WTC11 (cell line): Measurements from ENCODE around the gene KRT83. TPM values are rescaled to one million over a fixed set of nuclear protein-coding genes. Genes with fewer than 3 reads are reported as not detected.

Source experiments
- ATAC-seq: fragments of 200-7000 bp; cut with Tn5 transposase; 2 replicates; pipeline ENCODE4 v1.10.0; 2021; ENCODE audit warnings: mild to moderate bottlenecking, moderate library complexity
- CTCF ChIA-PET: fragments of 300-600 bp; sonication (Branson Sonifier 250); formaldehyde crosslinking; loops from one replicate; lab custom pipeline; 2021; ENCODE audit warnings: antibody characterized with exemption; lab: Charles Lee
- POLR2A ChIA-PET: fragments of 350-600 bp; sonication (Branson Sonifier 250); formaldehyde crosslinking; loops from one replicate; lab custom pipeline; 2021; ENCODE audit warnings: antibody characterized with exemption; lab: Charles Lee
- DNase-seq: peaks from one replicate; pipeline ENCODE4 v3.0.0; 2021; ENCODE audit warnings: low spot score
- H3K27ac Mint-ChIP-seq: 2 replicates; pipeline ENCODE4 v1.8.0; 2021; ENCODE audit warnings: mixed read lengths
- H3K27me3 Mint-ChIP-seq: 2 replicates; pipeline ENCODE4 v1.8.0; 2021; ENCODE audit warnings: low read depth, mild to moderate bottlenecking, moderate library complexity, mixed read lengths
- H3K36me3 Mint-ChIP-seq: 2 replicates; pipeline ENCODE4 v1.8.0; 2021; ENCODE audit warnings: mixed read lengths
- H3K4me1 Mint-ChIP-seq: 2 replicates; pipeline ENCODE4 v1.8.0; 2022; ENCODE audit warnings: mixed read lengths
- H3K4me3 Mint-ChIP-seq: 2 replicates; pipeline ENCODE4 v1.8.0; 2021; ENCODE audit warnings: mild to moderate bottlenecking, moderate library complexity, mixed read lengths
- H3K9me3 Mint-ChIP-seq: 2 replicates; pipeline ENCODE4 v1.8.0; 2021; ENCODE audit warnings: mixed read lengths
- ATF3 ChIP-seq: sonication (generic); formaldehyde crosslinking; conservative IDR thresholded peaks from 2 replicates; pipeline ENCODE4 v1.8.1; 2022; ENCODE audit warnings: mild to moderate bottlenecking, missing genetic modification reagents
- CDX4 ChIP-seq: fragments of 250-450 bp; sonication (Bioruptor Pico); IDR thresholded peaks from 2 replicates; pipeline ENCODE4 v1.9.0; 2021; ENCODE audit warnings: moderate library complexity, mild to moderate bottlenecking, inconsistent platforms, borderline replicate concordance
- CREB1 ChIP-seq: sonication (generic); formaldehyde crosslinking; IDR thresholded peaks from 2 replicates; pipeline ENCODE4 v1.8.0; 2023; ENCODE audit warnings: mild to moderate bottlenecking, missing genetic modification reagents
- CREM ChIP-seq: sonication (generic); formaldehyde crosslinking; IDR thresholded peaks from 2 replicates; pipeline ENCODE4 v1.8.1; 2022; ENCODE audit warnings: mild to moderate bottlenecking, missing genetic modification reagents, moderate library complexity
- ERG ChIP-seq: fragments of 250-450 bp; sonication (Bioruptor Pico); IDR thresholded peaks from 2 replicates; pipeline ENCODE4 v1.8.0; 2021; ENCODE audit warnings: mild to moderate bottlenecking
- FOXJ3 ChIP-seq: sonication (generic); formaldehyde crosslinking; IDR thresholded peaks from 2 replicates; pipeline ENCODE4 v1.9.0; 2021; ENCODE audit warnings: missing genetic modification reagents, mild to moderate bottlenecking, borderline replicate concordance
- FOXK1 ChIP-seq: sonication (generic); formaldehyde crosslinking; IDR thresholded peaks from 2 replicates; pipeline ENCODE4 v1.8.0; 2022; ENCODE audit warnings: mild to moderate bottlenecking, moderate library complexity, missing genetic modification reagents
- FOXP1 ChIP-seq: sonication (generic); formaldehyde crosslinking; IDR thresholded peaks from 2 replicates; pipeline ENCODE4 v1.8.0; 2022; ENCODE audit warnings: missing genetic modification reagents, mild to moderate bottlenecking, moderate library complexity, borderline replicate concordance
- IRF2 ChIP-seq: sonication (generic); formaldehyde crosslinking; IDR thresholded peaks from 2 replicates; pipeline ENCODE4 v1.8.0; 2022; ENCODE audit warnings: low read depth, missing genetic modification reagents, borderline replicate concordance
- KAT7 ChIP-seq: sonication (generic); formaldehyde crosslinking; IDR thresholded peaks from 2 replicates; pipeline ENCODE4 v1.8.1; 2023; ENCODE audit warnings: missing genetic modification reagents, mild to moderate bottlenecking, borderline replicate concordance
- MAX ChIP-seq: sonication (generic); formaldehyde crosslinking; IDR thresholded peaks from 2 replicates; pipeline ENCODE4 v1.8.0; 2022; ENCODE audit warnings: mild to moderate bottlenecking, missing genetic modification reagents
- NR1H2 ChIP-seq: sonication (generic); formaldehyde crosslinking; IDR thresholded peaks from 2 replicates; pipeline ENCODE4 v1.9.0; 2021; ENCODE audit warnings: mild to moderate bottlenecking, moderate library complexity, missing genetic modification reagents
- NR2C2 ChIP-seq: sonication (generic); formaldehyde crosslinking; IDR thresholded peaks from 2 replicates; pipeline ENCODE4 v1.8.0; 2022; ENCODE audit warnings: mild to moderate bottlenecking, missing genetic modification reagents
- NR3C1 ChIP-seq: sonication (generic); formaldehyde crosslinking; conservative IDR thresholded peaks from 2 replicates; pipeline ENCODE4 v1.8.1; 2023; ENCODE audit warnings: low read depth, mild to moderate bottlenecking, missing genetic modification reagents
- PRDM15 ChIP-seq: sonication (generic); formaldehyde crosslinking; IDR thresholded peaks from 2 replicates; pipeline ENCODE4 v1.8.0; 2022; ENCODE audit warnings: missing genetic modification reagents
- PRRX2 ChIP-seq: fragments of 250-450 bp; sonication (Bioruptor Pico); IDR thresholded peaks from 2 replicates; pipeline ENCODE4 v1.8.0; 2021; ENCODE audit warnings: mild to moderate bottlenecking
- RELA ChIP-seq: sonication (generic); formaldehyde crosslinking; IDR thresholded peaks from 2 replicates; pipeline ENCODE4 v1.8.1; 2022; ENCODE audit warnings: missing genetic modification reagents, mild to moderate bottlenecking, borderline replicate concordance
- USF2 ChIP-seq: sonication (generic); formaldehyde crosslinking; IDR thresholded peaks from 2 replicates; pipeline ENCODE4 v1.8.1; 2023; ENCODE audit warnings: mild to moderate bottlenecking, missing genetic modification reagents, moderate library complexity
- ZNF416 ChIP-seq: fragments of 250-450 bp; sonication (Bioruptor Pico); IDR thresholded peaks from 2 replicates; pipeline ENCODE4 v1.9.0; 2021; ENCODE audit warnings: mild to moderate bottlenecking, inconsistent platforms
- ZSCAN18 ChIP-seq: fragments of 250-450 bp; sonication (Bioruptor Pico); IDR thresholded peaks from 2 replicates; pipeline ENCODE4 v2.1.2; 2022; ENCODE audit warnings: mild to moderate bottlenecking, moderate library complexity
- total RNA-seq: library from RNA; stranded (reverse); gene quantifications from 3 replicates; pipeline ENCODE4 v1.2.3, GENCODE V29; 2021

Gene KRT83
- total RNA-seq, 1 experiment from 2014 or later, result not detected

GRCh38 chr12:52311285-52311648, 9.9 kb downstream of the KRT83 start:
- POLR2A ChIA-PET, result interaction anchor here (0.5 kb wide), 1 partner anchor 369 kb away, joined by 3 read pairs; no protein-coding TSS in a partner anchor
- no peak for DNase-seq
- no peaks in the 10 kb centered on the region for H3K9me3 Mint-ChIP-seq
- TF ChIP-seq MAX (CRISPR knock-in tag) (no peak), USF2 (CRISPR knock-in tag) (no peak), RELA (CRISPR knock-in tag) (no peak), ERG (CRISPR knock-in tag) (no peak), KAT7 (no peak), ATF3 (CRISPR knock-in tag) (no peak), ZNF416 (CRISPR knock-in tag) (no peak), NR1H2 (CRISPR knock-in tag) (no peak), ZSCAN18 (CRISPR knock-in tag) (no peak), CREB1 (CRISPR knock-in tag) (no peak), FOXK1 (CRISPR knock-in tag) (no peak), PRDM15 (CRISPR knock-in tag) (no peak), PRRX2 (CRISPR knock-in tag) (no peak), FOXJ3 (CRISPR knock-in tag) (no peak), CDX4 (CRISPR knock-in tag) (no peak), FOXP1 (CRISPR knock-in tag) (no peak), NR2C2 (no peak), NR3C1 (CRISPR knock-in tag) (no peak), IRF2 (CRISPR knock-in tag) (no peak), CREM (CRISPR knock-in tag) (no peak)
- TF ChIP-seq, all 79 proteins: peak for 0
- Mint-ChIP-seq H3K4me3 (no peak overlapping the region), H3K27ac (no peak overlapping the region), H3K4me1 (peaks cover 8% of the 10 kb centered on the region), H3K27me3 (peaks cover 51% of the 10 kb centered on the region), H3K36me3 (no peaks in the 10 kb centered on the region)
- CTCF ChIA-PET, result interaction anchor here (1.0 to 7.8 kb wide), 13 partner anchors 14 to 594 kb away, joined by 3 to 76 read pairs (median 4); no protein-coding TSS in a partner anchor
- ATAC-seq, result no peak
